CD14-positive monocyte (primary cell): ENCODE results near the gene DUSP21. TPM values are rescaled to one million over a fixed set of nuclear protein-coding genes. Genes with fewer than 3 reads are reported as not detected.

Experiments
- DNase-seq, 3 donors: peaks; one replicate each; pipeline ENCODE4 v3.0.0-alpha.2; 2011 to 2022
- H2AFZ ChIP-seq: 2 replicates; pipeline ENCODE4 v1.6.0; 2012; ENCODE audit warnings: mild to moderate bottlenecking, low read depth, low read length, inconsistent platforms; ENCODE audit not compliant: insufficient read depth, poor library complexity, severe bottlenecking
- H3K27ac ChIP-seq, 2 donors: 1 replicate in 1 of 2; 2 replicates in 1 of 2; pipeline ENCODE4 v1.5.1; 2012 to 2013; ENCODE audit warnings: low read length in 2 of 2, control low read depth in 1 of 2, inconsistent platforms in 1 of 2, low read depth in 1 of 2, mild to moderate bottlenecking in 1 of 2
- H3K27me3 ChIP-seq, 2 donors: one replicate each; pipeline versions ENCODE4 v1.6.0 to v1.6.1; 2011 to 2013; ENCODE audit warnings: low read length in 2 of 2; ENCODE audit not compliant: control insufficient read depth in 2 of 2, insufficient read depth in 2 of 2
- H3K36me3 ChIP-seq, 2 donors: replicated peaks in 1 of 2; 1 replicate in 1 of 2; 2 replicates in 1 of 2; pipeline versions ENCODE4 v1.5.1 to v1.6.1; 2012 to 2013; ENCODE audit warnings: low read length in 2 of 2, control low read depth in 1 of 2, inconsistent platforms in 1 of 2, mild to moderate bottlenecking in 1 of 2; ENCODE audit not compliant: insufficient read depth in 2 of 2, control insufficient read depth in 1 of 2
- H3K4me1 ChIP-seq, 2 donors: 1 replicate in 1 of 2; 2 replicates in 1 of 2; pipeline versions ENCODE4 v1.5.1 to v1.6.1; 2012 to 2013; ENCODE audit warnings: low read length in 2 of 2, control low read depth in 1 of 2, inconsistent platforms in 1 of 2, mild to moderate bottlenecking in 1 of 2, moderate library complexity in 1 of 2; ENCODE audit not compliant: insufficient read depth in 2 of 2, control insufficient read depth in 1 of 2
- H3K4me2 ChIP-seq: replicated peaks from 2 replicates; pipeline ENCODE3; 2012; ENCODE audit warnings: low read length, moderate library complexity, mild to moderate bottlenecking; ENCODE audit not compliant: poor library complexity, severe bottlenecking; ENCODE audit errors: extremely low read depth
- H3K4me3 ChIP-seq, 3 experiments: fragments of 200-600 bp in 1 of 3; sonication (generic) in 1 of 3; replicated peaks in 1 of 3; 1 replicate in 2 of 3; 2 replicates in 1 of 3; pipeline ENCODE4 v1.5.1; 2011 to 2013; ENCODE audit warnings: low read length in 3 of 3, mild to moderate bottlenecking in 3 of 3, control low read depth in 2 of 3, low read depth in 2 of 3, inconsistent platforms in 1 of 3, moderate library complexity in 1 of 3
- H3K79me2 ChIP-seq: 2 replicates; pipeline ENCODE4 v1.6.0; 2012; ENCODE audit warnings: mild to moderate bottlenecking, control low read depth, inconsistent platforms, low read length, moderate library complexity; ENCODE audit not compliant: insufficient read depth
- H3K9ac ChIP-seq: 2 replicates; pipeline ENCODE4 v1.6.0; 2017; ENCODE audit warnings: low read length, mild to moderate bottlenecking; ENCODE audit not compliant: insufficient read depth, poor library complexity, severe bottlenecking
- H3K9me3 ChIP-seq, 2 donors: replicated peaks in 1 of 2; 1 replicate in 1 of 2; 2 replicates in 1 of 2; pipeline versions ENCODE4 v1.5.1 to v1.6.1; 2012 to 2013; ENCODE audit warnings: low read length in 2 of 2, control low read depth in 1 of 2; ENCODE audit not compliant: control insufficient read depth in 1 of 2, insufficient read depth in 1 of 2
- H4K20me1 ChIP-seq: 2 replicates; pipeline ENCODE4 v1.6.0; 2012; ENCODE audit warnings: mild to moderate bottlenecking, low read length, control low read depth, moderate library complexity; ENCODE audit not compliant: insufficient read depth
- H3K27ac Mint-ChIP-seq, 7 donors: one replicate each; pipeline ENCODE4 v1.8.0; 2020; ENCODE audit warnings: mild to moderate bottlenecking in 7 of 7, mixed read lengths in 7 of 7, moderate library complexity in 6 of 7, inconsistent platforms in 2 of 7
- H3K27me3 Mint-ChIP-seq, 3 donors: one replicate each; pipeline ENCODE4 v1.8.0; 2021 to 2022; ENCODE audit warnings: low read depth in 3 of 3, mild to moderate bottlenecking in 3 of 3, mixed read lengths in 3 of 3, moderate library complexity in 3 of 3, inconsistent platforms in 1 of 3
- H3K36me3 Mint-ChIP-seq, 2 donors: one replicate each; pipeline ENCODE4 v1.8.0; 2020; ENCODE audit warnings: mixed read lengths in 2 of 2, inconsistent platforms in 1 of 2, mild to moderate bottlenecking in 1 of 2
- H3K4me1 Mint-ChIP-seq: one replicate; pipeline ENCODE4 v1.8.0; 2020; ENCODE audit warnings: mild to moderate bottlenecking, mixed read lengths
- H3K4me3 Mint-ChIP-seq, 2 donors: one replicate each; pipeline ENCODE4 v1.8.0; 2020; ENCODE audit warnings: mild to moderate bottlenecking in 2 of 2, mixed read lengths in 2 of 2, moderate library complexity in 1 of 2
- H3K9me3 Mint-ChIP-seq, 7 donors: one replicate each; pipeline ENCODE4 v1.8.0; 2020 to 2022; ENCODE audit warnings: mixed read lengths in 7 of 7, mild to moderate bottlenecking in 6 of 7, moderate library complexity in 6 of 7, inconsistent platforms in 2 of 7
- CTCF ChIP-seq: fragments of 200-600 bp; IDR thresholded peaks from one replicate; pipeline ENCODE4 v1.8.0; 2022; ENCODE audit warnings: antibody characterized with exemption, mild to moderate bottlenecking
- WGBS: methylation state at CpG from one replicate; pipeline ENCODE4 v1.1.5; 2013; ENCODE audit warnings: missing lambda C conversion rate; ENCODE audit not compliant: insufficient coverage; 5-methylcytosine and 5-hydroxymethylcytosine counted together
- intact Hi-C, 2 donors: fragments of 100-400 bp; cut with micrococcal nuclease; formaldehyde crosslinking; loops; one replicate each; pipeline versions ENCODE4 v1.15.0 to v1.15.1; 2023
- polyA plus RNA-seq, 3 donors: library from polyadenylated mRNA; depleted of rRNA in 1 of 3; unstranded in 2 of 3; stranded (reverse) in 1 of 3; fragments of 300-500 nt in 2 of 3; fragments of >200 nt in 1 of 3; fragmentation: Illumina TruSeq in 2 of 3; gene quantifications; 1 replicate in 2 of 3; 2 replicates in 1 of 3; pipeline ENCODE4 v1.2.3, GENCODE V29; 2012 to 2021

The DUSP21 gene
- polyA plus RNA-seq, 3 donors = not detected

GRCh38 chrX:44802613-44803012 is 41.2 kb upstream of the DUSP21 start:
- Mint-ChIP-seq H3K4me1 (no peaks in the 10 kb centered on the region), H3K27me3 (peaks cover 0 to 7% (median 6%) of the 10 kb centered on the region in 3 donors), H3K36me3 (no peaks in the 10 kb centered on the region), H3K27ac (no peak overlapping the region), H3K9me3 (peaks cover 0 to 10% (median 0%) of the 10 kb centered on the region in 7 donors), H3K4me3 (no peak overlapping the region)
- no peak for DNase-seq
- no peaks in the 10 kb centered on the region for H3K27me3 ChIP-seq
- no peaks in the 10 kb centered on the region for H3K9me3 ChIP-seq
- no peaks in the 10 kb centered on the region for H3K4me1 ChIP-seq
- H3K9ac ChIP-seq = no peak overlapping the region
- WGBS = no CpG with 5 or more reads among the region's 2 CpGs
- no peak overlapping the region for H3K4me3 ChIP-seq
- no peaks in the 10 kb centered on the region for H3K36me3 ChIP-seq
- no peaks in the 10 kb centered on the region for H3K79me2 ChIP-seq
- H4K20me1 ChIP-seq = no peaks in the 10 kb centered on the region
- H3K27ac ChIP-seq = no peak overlapping the region
- H3K4me2 ChIP-seq = no peak overlapping the region
- intact Hi-C loops = no loop called here
- no peak overlapping the region for H2AFZ ChIP-seq
- no peak for TF ChIP-seq CTCF

- Histone ChIP-seq H2AFZ (no peak overlapping the region), H3K36me3 (no peaks in the 10 kb centered on the region), H3K79me2 (no peaks in the 10 kb centered on the region), H3K4me1 (no peaks in the 10 kb centered on the region), H4K20me1 (no peaks in the 10 kb centered on the region), H3K4me3 (no peak overlapping the region), H3K27me3 (no peaks in the 10 kb centered on the region), H3K9ac (no peak overlapping the region), H3K27ac (no peak overlapping the region), H3K4me2 (no peak overlapping the region), H3K9me3 (no peaks in the 10 kb centered on the region)
- H3K27ac Mint-ChIP-seq = no peak overlapping the region
- H3K27me3 Mint-ChIP-seq = peaks cover 0 to 11% (median 0%) of the 10 kb centered on the region in 3 donors
- no peaks in the 10 kb centered on the region for H3K4me1 Mint-ChIP-seq
- no peak for DNase-seq
- intact Hi-C loops = no loop called here
- no peak overlapping the region for H3K4me3 Mint-ChIP-seq
- H3K36me3 Mint-ChIP-seq = no peaks in the 10 kb centered on the region
- TF ChIP-seq CTCF = no peak
- peaks cover 0 to 5% (median 0%) of the 10 kb centered on the region in 7 donors for H3K9me3 Mint-ChIP-seq
Observed at GRCh38 chrX:44815681-44816080, 28.1 kb upstream of the DUSP21 start.
